ENCODE data around the gene MS4A6E.
"Not testable (repeated sequence)": the region's sequence is repeated elsewhere in the genome, so short reads cannot be mapped to it uniquely, and the experiment has no call there.

The MS4A6E gene

GRCh38 chr11:60326955-60327354, at the start of gene MS4A6E:
MS4A6E (plus strand) TSS chr11:60327255; CDS start chr11:60334896, 7,641 bp downstream.
- no peak for DNase-seq (ENCODE audit: low read depth, low spot score)
- no peak within 1 kb of the TSS for H3K4me3 ChIP-seq (ENCODE audit: low read depth, low read length)
- TF ChIP-seq CTCF (IDR thresholded peaks at IDR 0.05; ENCODE audit: low read depth, low read length) = no peak
- in situ Hi-C loops (cut with HindIII; ENCODE audit: low sequenced_read_pairs) = no loop called here

DNA sequence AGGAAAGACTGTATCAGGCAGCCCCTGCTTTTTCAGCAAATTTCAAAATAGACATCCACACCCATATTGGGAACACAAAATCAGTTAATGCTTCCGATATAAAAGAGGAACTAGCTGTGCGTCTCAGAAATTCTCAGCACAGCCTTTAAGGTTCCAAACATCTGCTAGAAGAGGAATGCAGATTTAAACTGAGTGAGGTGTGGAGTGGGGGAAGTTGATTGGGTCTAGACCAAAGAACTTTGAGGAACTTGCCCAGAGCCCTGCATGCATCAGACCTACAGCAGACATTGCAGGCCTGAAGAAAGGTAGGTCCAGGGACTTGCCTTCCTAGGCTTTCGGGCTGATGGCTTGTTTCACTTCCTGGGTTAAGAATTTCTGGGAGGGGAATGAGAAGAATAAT, 46.6 kb upstream of the MS4A6E start, which contains the start of gene MS4A4A:
Gene MS4A4A, plus strand, starts transcription at position 255 of the 400 bp plus-strand sequence. Its CDS starts 10 bp downstream, at position 265.
- H3K4me3 ChIP-seq (ENCODE audit: low read depth, low read length) = no peak within 1 kb of the TSS
- no peak for DNase-seq (ENCODE audit: low read depth, low spot score)
- no peak for TF ChIP-seq CTCF (IDR thresholded peaks at IDR 0.05; ENCODE audit: low read depth, low read length)
- in situ Hi-C loops (cut with HindIII; ENCODE audit: low sequenced_read_pairs) = no loop called here

DNA sequence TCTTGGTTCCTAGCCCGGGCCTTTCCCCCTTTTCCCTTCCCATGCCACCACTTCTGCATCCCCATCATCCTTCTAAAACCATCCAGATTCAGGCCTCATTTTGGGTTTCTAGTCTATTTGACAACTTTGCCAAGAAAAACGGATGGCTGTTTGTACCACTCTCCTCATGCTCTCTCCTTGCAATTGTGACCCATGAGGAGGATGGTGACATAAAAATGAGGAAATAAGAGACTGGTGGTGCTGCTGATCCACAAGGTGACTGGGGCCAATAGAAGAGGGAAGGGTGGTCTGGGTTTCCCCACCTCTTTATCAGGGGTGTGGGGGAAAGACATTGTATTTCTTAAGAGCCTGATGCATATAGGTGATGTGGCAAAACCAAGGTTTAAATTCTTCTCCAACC, 45.6 kb upstream of the MS4A6E start:
- in situ Hi-C loops (cut with HindIII; ENCODE audit: low sequenced_read_pairs) = no loop called here
- DNase-seq (ENCODE audit: low read depth, low spot score) = no peak
- H3K4me3 ChIP-seq (ENCODE audit: low read depth, low read length) = no peak overlapping the region
- TF ChIP-seq CTCF (IDR thresholded peaks at IDR 0.05; ENCODE audit: low read depth, low read length) = no peak

DNA sequence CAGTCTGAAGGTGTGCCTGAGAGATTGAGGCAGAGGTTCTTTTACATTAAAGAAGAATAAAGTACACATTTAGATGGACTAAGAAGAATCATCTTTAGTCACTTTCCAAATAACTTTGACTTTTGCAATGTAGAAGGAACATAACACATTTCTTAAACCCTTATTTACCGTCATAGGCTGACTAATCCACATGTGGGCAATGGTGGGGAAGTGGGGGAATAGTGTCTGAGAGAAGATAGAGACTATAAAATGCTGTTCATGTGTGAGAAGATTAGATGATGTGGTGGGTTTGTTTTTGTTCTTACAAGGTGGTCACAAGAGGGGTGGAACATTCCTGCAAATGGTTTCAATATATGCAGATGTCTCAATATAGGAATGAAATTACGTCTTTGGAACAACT, 44.8 kb upstream of the MS4A6E start:
- in situ Hi-C loops (cut with HindIII; ENCODE audit: low sequenced_read_pairs) = no loop called here
- DNase-seq (ENCODE audit: low read depth, low spot score) = no peak
- TF ChIP-seq CTCF (IDR thresholded peaks at IDR 0.05; ENCODE audit: low read depth, low read length) = no peak
- H3K4me3 ChIP-seq (ENCODE audit: low read depth, low read length) = no peak overlapping the region

GRCh38 chr11:60285411-60286126, 41.5 kb upstream of the MS4A6E start:
- DNase-seq (ENCODE audit: low read depth, low spot score); in situ Hi-C loops (cut with HindIII; ENCODE audit: low sequenced_read_pairs); H3K4me3 ChIP-seq (ENCODE audit: low read depth, low read length): not testable (repeated sequence)

DNA sequence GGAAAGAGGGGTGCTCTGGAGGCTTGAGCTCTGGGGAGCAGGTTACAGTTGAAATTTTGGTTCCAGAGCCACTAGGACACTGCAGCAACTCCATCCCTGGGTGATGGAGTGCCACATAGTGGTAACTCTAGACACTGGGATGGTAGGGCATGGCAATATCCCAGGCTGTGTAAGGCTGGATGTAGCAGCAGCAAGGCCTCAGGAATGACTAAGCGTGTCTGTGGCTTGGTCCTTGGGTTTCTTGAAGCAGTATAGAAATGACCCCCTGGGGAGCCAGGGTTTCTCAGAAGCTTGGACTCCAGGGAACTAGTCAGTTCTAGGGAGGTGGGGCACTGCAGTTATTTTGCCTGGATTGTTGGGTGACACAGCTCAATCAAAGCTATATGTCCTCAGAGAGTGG, 38.5 kb upstream of the MS4A6E start:
- in situ Hi-C loops (cut with HindIII; ENCODE audit: low sequenced_read_pairs) = no loop called here

More for the DNA sequence above, 38.5 kb upstream of the MS4A6E start:
- no peak for DNase-seq (ENCODE audit: low read depth, low spot score)
- no peak overlapping the region for H3K4me3 ChIP-seq (ENCODE audit: low read depth, low read length)
- no peak for TF ChIP-seq CTCF (IDR thresholded peaks at IDR 0.05; ENCODE audit: low read depth, low read length)
